Activated CD8-positive, alpha-beta memory T cell treated with anti-CD3 and anti-CD28 coated beads for 4 hours (primary cell): ENCODE measurements around the gene KRTAP9-9.
"Not testable (repeated sequence)": the region's sequence is repeated elsewhere in the genome, so short reads cannot be mapped to it uniquely, and the experiment has no call there.

Experiments
- DNase-seq, 2 donors: peaks; one replicate each; pipeline ENCODE4 v3.0.0-alpha.2; 2020; ENCODE audit warnings: low read depth in 2 of 2

KRTAP9-9 gene

GRCh38 chr17:41255381-41256290, at the start of gene KRTAP9-9:
Gene KRTAP9-9 (plus strand): TSS chr17:41255384.
- not testable (repeated sequence) for DNase-seq

- no peak for DNase-seq
Measured at GRCh38 chr17:41211845-41212466, 43.2 kb upstream of the KRTAP9-9 start.

- DNase-seq = no peak
Measured at GRCh38 chr17:41212524-41213169, 42.5 kb upstream of the KRTAP9-9 start.

- DNase-seq = no peak
Measured at GRCh38 chr17:41215681-41216080, 39.5 kb upstream of the KRTAP9-9 start.

- DNase-seq = no peak
Measured at GRCh38 chr17:41223821-41224220, 31.4 kb upstream of the KRTAP9-9 start.

- no peak for DNase-seq
Measured at GRCh38 chr17:41226051-41226450, 29.1 kb upstream of the KRTAP9-9 start.

- not testable (repeated sequence) for DNase-seq
Measured at GRCh38 chr17:41226598-41227095, 28.5 kb upstream of the KRTAP9-9 start, which contains the start of gene KRTAP9-2. Gene KRTAP9-2 (plus strand): TSS chr17:41226648. CDS start chr17:41226655, 7 bp downstream.

GRCh38 chr17:41230094-41230493, 25.1 kb upstream of the KRTAP9-9 start:
- DNase-seq = no peak

GRCh38 chr17:41231731-41232130, 23.5 kb upstream of the KRTAP9-9 start:
- DNase-seq = no peak

GRCh38 chr17:41232399-41233105, 22.6 kb upstream of the KRTAP9-9 start, which contains the start of gene KRTAP9-3:
Gene KRTAP9-3 (plus strand): TSS chr17:41232449. CDS start chr17:41232502, 53 bp downstream.
- DNase-seq = not testable (repeated sequence)

- DNase-seq = not testable (repeated sequence)
Measured at GRCh38 chr17:41237116-41237515, 18.1 kb upstream of the KRTAP9-9 start.

- not testable (repeated sequence) for DNase-seq
Measured at GRCh38 chr17:41237949-41238437, 17.2 kb upstream of the KRTAP9-9 start, which contains the start of gene KRTAP9-8. Gene KRTAP9-8 (plus strand): TSS chr17:41237999. CDS start chr17:41238052, 53 bp downstream.

- DNase-seq = not testable (repeated sequence)
Measured at GRCh38 chr17:41246995-41247787, 8.0 kb upstream of the KRTAP9-9 start.

- not testable (repeated sequence) for DNase-seq
Measured at GRCh38 chr17:41249637-41250240, 5.4 kb upstream of the KRTAP9-9 start, which contains the start of gene KRTAP9-4. Gene KRTAP9-4 (plus strand): TSS chr17:41249687. CDS start chr17:41249721, 34 bp downstream.

GRCh38 chr17:41251261-41251660, 3.9 kb upstream of the KRTAP9-9 start:
- DNase-seq = no peak

- no peak for DNase-seq
Measured at GRCh38 chr17:41254861-41255260, 323 bp upstream of the KRTAP9-9 start.

- no peak for DNase-seq
Measured at GRCh38 chr17:41256291-41256685, 1.1 kb downstream of the KRTAP9-9 start.

GRCh38 chr17:41258406-41258805, 3.2 kb downstream of the KRTAP9-9 start:
- DNase-seq = no peak

- DNase-seq = no peak
Measured at GRCh38 chr17:41263212-41263611, 8.0 kb downstream of the KRTAP9-9 start.

- DNase-seq = no peak
Measured at GRCh38 chr17:41264599-41264998, 9.4 kb downstream of the KRTAP9-9 start.
